Spleen (tissue), 7 donors: ENCODE data around the gene AHSP.

Experiments
- CTCF ChIP-seq, 11 experiments: fragments of 200-600 bp in 7 of 11; fragments of 450-650 bp in 4 of 11; sonication (generic) in 4 of 11; IDR thresholded peaks in 8 of 11; conservative IDR thresholded peaks in 3 of 11; 1 replicate in 7 of 11; 2 replicates in 4 of 11; pipeline versions ENCODE4 v1.4.0 to v1.8.0; 2016 to 2021; ENCODE audit warnings: antibody characterized with exemption in 11 of 11, inconsistent platforms in 4 of 11, mild to moderate bottlenecking in 1 of 11
- POLR2AphosphoS5 ChIP-seq, 3 donors: sonication (generic); formaldehyde crosslinking; IDR thresholded peaks; one replicate each; pipeline ENCODE4 v1.5.1; 2017; ENCODE audit warnings: antibody characterized with exemption in 3 of 3
- donor health status: DM: no; HTN: no; CAD: no; lungs with moderate emphysema.
- donor health status: DM: no; HTN: no; CAD: no.
- donor health status: DM: no; HTN: no; CAD: no.

- no peak for TF ChIP-seq CTCF (IDR thresholded peaks at IDR 0.05 in 8 of 11, conservative IDR thresholded peaks at IDR 0.05 in 3 of 11)
- TF ChIP-seq POLR2AphosphoS5 (IDR thresholded peaks at IDR 0.05): no peak
Observed at GRCh38 chr16:31527734-31528274, at the start of gene AHSP.
